HG03460 (cell line): ENCODE results near the gene KCNC3.

Source experiments
- ATAC-seq: cut with Tn5 transposase; IDR thresholded peaks from one replicate; pipeline ENCODE4 v1.9.1; 2021; ENCODE audit not compliant: unreplicated experiment

Gene KCNC3

DNA sequence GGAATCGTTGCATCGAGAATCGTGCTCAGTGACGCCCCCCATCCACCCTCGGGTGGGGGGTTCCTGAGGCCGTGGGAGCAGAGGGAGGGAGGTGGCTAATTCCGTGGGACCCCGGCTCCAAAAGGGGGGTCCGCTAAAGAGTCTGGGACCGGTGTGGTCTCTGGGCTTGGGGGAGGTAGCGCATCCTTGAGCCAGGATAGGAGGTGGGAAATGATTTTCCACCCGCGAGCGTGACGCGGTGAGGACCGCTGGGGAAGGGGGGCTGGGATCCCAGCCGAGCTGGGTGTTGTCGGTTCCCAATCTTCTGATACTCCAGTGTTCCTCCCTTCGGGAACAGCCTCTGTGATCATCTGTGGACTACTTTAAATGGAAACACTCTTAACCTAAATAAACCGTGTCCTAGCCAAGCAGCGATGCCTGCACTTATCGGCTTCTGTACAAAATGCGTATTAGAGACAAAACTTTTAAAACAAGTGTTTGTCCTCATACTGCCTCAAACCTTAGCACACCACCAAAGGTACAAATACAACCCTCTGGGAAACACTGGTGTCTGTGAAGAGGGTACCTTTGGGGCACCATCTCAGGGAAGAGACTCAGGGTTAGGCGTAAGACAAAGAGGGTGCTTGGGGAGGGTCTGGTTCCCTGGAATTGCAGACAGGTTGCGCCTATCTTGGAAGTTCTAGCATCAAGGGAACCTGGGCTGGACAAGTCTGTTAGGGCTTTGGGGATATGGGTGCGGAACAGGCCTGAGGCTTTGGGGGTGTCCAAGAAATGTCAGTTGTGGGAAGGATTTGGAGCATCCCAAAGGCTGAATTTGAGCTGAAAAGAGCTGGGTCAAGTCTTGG lies 16.0 kb downstream of the KCNC3 start:
- no peak for ATAC-seq

DNA sequence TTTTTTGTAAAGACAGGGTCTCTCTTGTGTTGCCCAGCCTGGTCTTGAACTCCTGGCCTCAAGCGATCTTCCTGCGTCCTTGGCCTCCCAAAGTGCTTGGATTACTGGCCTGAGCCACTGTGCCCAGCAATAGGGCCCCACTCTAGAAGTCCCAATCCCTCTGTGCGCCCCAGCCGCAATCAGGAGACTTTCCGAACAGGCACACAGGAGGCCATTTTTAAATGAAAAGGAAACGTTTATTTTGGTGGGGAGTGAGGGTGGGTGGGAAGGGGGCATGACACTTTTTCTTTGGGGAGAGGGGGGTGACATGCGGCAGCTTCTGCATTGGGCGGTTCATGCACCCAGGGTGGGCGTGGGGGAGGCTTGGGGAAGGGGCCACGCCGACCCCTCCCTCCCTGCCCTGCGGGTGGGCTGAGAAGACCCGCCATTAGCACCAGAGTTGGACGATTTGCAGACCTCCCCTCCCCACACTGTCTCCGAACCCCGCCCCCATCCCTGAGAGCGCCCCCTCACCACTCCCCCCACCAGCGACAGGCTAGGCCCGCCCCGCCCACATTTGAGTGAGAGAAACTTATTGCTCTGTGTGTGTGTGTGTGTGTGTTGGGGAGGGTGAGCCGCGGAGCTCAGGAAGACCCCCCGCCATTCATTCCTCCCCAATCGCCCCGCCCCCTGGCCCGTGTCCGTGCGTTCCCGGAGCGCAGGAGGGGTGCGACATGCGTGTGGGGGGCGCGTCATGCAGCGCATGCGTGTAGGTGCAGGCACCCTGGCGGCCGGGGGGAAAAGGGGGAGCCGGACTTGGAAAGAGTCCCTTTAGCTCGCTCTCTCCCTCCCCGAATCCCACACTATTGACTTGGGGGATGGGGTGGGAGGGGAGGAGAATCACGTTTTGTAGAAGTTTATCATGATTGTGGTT lies 17.2 kb downstream of the KCNC3 start:
- ATAC-seq = no peak

DNA sequence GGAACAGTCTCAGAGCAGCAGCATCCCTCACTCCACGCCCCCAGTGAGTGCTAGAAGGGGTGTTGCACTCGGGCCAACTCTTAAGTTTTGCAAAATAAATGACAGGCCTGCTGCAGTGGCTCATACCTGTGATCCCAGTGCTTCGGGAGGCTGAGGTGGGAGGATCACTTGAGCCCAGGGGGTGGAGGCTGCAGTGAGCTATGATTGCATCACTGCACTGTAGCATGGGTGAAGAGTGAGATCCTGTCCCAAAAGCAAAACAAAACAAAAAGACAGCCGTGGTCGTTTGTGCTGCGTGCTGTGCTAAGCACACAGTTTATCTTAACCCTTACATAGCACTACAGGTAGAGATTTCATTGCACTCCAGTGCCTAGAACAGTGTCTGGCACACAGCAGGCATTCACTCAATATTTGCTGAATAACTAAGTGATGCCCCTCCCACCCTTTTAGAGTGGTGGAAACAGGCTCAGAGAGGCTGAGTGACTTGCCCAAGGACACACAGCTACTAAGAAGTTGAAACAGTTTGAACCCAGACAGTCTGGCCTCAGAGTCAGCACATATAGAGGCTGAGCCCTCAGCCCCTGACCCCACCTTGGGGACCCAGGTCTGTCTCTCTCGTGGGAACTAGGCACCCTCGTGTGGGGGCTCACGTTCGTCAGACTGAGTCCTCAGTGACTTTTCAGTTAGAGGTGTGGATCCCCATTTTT lies 18.3 kb downstream of the KCNC3 start:
- no peak for ATAC-seq

DNA sequence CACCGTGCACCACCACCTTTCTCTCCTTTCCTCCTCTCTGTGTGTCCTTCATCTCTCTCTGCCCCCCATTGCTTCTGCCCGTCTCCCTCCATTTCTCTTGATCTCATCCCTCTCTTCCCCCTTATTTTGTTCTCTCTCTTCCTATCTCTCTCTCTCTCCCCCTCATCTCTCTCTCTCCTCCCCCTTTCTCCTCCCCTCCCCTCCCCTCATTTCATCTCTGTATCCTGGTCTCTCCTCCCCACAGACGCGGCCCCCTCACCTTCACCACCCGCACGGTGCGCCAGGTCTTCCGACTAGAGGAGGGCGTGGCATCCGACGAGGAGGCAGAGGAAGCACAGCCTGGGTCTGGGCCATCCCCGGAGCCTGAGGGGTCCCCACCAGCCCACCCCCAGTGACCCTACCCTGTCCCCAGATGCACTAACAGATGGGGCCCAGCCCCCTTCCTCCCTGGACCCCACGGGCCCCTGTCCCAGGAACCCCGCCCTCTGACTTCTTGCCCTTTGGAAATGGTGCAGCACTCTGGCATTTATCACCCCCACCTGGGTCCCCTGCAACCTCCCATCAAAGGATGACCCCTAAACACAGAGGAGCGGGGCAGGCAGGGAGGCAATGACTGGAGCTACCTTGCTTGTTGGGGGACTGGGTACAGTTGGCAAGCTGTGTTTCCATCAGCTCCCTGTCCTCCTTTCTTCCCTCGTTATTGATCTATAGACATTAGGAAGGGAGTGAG lies 19.6 kb downstream of the KCNC3 start:
- ATAC-seq = no peak

DNA sequence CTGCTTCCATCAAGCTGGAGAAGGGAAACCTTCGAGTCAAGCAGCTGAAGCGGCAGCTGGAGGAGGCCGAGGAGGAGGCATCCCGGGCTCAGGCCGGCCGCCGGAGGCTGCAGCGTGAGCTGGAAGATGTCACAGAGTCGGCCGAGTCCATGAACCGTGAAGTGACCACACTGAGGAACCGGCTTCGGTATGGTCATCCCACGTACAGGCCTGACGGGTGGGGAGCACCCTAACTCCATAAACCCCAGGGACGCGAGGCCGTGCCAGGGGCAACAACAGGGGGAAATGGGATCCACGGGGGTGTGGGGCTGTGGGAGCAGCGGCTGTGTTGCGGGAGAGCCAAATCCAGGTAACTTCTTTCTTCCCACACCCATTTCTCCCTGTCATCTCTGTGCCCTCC lies 20.2 kb downstream of the KCNC3 start:
- no peak for ATAC-seq

DNA sequence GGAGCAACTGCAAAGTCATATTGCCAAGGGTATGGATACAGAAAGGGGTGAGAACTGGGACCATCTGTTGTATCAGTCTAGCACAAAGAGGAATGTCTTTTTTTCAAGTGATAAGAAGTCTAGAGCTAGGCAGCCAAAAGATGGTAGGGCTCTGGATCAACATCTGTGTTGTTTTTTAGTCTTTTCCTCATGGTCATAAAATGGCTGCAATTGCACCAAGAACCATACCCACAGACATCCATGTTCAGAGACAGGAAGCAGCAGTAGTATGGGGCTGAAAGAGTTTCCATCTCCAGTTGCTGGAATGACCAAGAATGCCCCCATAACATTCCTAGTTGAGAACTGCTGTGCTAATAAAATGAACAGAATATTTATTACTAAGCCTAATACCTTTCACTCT lies 25.6 kb downstream of the KCNC3 start:
- no peak for ATAC-seq

DNA sequence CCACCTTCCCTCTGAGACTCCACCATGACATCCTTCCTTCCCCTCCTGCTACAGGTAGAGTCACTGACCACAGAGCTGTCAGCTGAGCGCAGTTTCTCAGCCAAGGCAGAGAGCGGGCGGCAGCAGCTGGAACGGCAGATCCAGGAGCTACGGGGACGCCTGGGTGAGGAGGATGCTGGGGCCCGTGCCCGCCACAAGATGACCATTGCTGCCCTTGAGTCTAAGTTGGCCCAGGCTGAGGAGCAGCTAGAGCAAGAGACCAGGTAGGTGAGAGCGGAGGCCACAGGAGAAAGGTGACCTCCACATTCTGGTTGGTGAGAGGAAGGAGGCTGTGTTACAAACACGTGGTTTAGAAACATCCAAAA lies 27.6 kb downstream of the KCNC3 start:
- ATAC-seq = no peak

DNA sequence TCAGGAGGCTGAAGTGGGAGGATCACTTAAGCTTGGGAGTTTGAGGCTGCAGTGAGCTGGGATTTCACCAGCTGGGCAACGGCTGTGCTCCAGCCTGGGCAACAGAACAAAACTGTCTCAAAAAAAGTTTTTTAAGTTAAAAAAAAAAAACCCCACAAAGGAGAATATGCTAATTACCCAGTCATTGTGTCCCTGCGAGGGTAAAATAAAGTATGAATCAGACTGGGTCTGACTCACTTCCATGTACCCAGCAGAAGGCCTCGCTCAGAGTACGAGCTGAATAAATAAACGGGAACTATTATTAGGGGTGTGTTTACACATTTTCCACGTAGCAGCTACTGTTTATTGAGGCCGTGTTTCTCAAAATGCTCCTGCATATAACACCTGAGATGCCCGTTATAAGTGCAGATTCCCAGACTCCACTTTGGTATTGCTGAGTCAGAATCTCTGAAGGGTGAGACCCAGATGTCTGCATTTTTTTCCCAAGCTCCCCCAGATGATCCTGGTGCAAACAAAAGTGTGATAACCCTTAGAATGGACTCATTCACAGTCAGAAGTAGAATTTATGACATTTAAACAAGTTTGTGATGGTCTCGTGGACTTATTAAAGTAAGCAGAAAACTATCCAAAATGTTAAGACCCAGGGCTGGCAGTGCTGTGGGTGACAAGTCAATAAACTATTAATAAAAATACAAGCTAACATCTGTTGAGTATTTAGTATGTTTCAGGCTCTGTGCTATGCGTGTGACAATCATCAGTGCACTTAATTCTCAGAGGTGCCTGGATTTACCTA lies 28.2 kb downstream of the KCNC3 start:
- ATAC-seq = no peak

DNA sequence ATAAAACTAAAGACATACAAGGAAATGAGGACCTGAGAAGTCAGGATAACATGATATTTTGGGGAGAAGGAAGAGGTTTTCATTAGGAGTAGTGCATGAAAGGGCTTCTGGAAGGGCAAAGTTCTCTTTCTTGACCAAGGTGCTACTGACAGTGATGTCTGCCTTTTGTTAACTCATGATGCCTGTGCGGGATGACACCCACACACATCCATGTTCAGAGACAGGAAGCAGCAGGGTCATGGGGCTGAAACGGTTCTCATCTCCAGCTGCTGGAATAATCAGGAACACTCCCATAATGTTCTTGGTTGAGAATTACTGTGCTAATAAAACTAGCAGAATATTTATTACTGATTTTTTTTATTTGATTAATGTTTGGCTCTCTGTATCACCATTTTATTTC lies 29.1 kb downstream of the KCNC3 start:
- no peak for ATAC-seq

DNA sequence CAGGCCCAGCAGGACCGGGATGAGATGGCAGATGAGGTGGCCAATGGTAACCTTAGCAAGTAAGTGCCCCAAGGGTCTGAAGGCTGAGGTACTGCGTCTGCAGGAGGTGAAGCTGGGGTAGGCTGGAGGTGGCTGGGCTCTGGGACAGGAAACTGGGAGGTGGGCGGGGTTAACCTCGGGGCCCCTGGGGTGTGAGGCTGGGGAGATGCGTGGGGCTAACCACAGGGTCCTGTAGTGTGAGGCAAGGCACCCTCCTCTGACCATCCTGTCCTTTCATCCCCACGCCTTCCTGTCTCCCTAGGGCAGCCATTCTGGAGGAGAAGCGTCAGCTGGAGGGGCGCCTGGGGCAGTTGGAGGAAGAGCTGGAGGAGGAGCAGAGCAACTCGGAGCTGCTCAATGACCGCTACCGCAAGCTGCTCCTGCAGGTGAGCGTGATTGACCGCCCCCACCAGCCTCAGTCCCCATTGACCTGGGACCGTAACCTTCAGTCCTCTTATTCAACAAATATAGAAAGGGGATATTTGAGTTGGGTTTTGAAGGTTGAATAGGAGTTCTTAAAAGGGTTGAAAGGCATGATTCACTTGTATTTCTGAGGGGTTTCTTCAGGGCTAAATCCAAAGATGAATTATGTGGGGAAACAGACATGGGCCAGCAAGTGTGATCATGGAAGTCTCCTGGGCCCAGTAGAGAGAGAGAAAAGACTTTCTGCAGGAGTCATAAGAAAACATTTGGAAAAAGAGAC lies 35.7 kb downstream of the KCNC3 start:
- ATAC-seq = no peak

DNA sequence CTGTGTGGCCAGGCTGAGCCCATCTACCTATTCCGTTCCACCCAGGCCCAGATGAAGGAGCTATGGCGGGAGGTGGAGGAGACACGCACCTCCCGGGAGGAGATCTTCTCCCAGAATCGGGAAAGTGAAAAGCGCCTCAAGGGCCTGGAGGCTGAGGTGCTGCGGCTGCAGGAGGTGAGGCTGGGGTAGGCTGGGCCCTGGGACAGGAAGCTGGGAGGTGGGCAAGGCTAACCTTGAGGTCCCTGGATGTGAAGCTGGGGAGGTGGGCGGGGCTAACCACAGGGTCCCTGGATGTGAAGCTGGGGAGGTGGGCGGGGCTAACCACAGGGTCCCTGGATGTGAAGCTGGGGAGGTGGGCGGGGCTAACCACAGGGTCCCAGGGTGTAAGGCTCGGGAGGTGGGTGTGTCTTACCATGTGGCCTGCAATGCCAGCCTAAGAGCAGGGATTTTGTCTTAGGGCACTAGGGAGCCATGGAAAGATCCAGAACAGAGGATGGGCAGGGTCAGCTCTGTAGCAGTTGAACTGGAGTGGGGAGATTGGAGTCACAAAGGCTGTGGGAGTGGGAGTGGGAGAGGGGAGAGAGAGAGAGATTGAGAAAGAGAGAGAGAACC lies 36.9 kb downstream of the KCNC3 start:
- ATAC-seq = no peak

DNA sequence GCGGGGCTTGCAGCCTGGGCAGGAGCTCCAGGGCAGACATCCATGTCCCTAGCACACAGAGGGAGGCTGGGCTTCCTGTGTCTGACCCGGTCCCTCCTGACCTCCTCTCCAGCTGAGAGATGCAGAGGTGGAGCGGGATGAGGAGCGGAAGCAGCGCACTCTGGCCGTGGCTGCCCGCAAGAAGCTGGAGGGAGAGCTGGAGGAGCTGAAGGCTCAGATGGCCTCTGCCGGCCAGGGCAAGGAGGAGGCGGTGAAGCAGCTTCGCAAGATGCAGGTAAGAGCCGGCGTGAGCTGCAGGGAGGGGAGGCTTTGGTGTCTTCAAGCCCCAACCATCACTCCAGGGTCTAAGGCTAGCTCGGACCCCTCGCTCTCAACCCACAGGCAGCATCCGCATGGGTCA lies 38.4 kb downstream of the KCNC3 start:
- no peak for ATAC-seq

DNA sequence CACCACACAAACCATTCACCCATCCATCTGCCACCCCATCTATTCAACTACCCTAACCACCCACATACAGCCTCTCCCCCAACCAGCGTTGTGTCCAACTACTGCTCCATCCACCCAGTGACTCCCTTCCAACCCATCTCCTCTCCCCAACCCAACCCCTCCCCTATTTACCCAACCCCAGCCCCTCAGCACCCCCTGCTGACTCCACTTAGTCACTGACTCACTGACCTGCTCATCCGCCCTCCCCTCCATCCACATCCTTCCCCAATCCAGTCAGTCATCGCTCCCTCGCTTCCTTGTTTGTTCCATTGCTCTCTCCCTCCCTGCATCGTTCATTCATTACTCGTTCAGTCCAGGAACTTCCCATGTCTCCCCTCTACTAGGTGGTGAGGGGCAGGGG lies 39.2 kb downstream of the KCNC3 start:
- ATAC-seq = no peak

DNA sequence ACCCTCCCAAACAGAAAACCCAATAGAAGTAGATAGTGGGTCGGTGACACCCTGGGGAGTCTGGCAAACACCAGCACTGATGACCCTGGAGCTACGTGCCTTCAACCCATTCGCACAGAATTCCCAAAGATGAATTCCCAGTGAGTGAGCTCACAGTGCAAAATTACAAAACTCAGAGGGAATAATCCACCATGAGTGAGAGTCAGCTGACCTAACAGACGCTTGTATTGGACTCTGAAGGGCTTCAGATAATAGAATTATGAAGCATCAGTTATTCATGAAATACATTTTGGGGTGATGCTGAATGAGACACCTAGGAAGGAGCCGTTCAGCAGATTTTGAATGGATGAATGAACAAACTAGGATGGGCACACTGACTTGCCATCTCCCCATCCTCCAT lies 40.2 kb downstream of the KCNC3 start:
- ATAC-seq = no peak

DNA sequence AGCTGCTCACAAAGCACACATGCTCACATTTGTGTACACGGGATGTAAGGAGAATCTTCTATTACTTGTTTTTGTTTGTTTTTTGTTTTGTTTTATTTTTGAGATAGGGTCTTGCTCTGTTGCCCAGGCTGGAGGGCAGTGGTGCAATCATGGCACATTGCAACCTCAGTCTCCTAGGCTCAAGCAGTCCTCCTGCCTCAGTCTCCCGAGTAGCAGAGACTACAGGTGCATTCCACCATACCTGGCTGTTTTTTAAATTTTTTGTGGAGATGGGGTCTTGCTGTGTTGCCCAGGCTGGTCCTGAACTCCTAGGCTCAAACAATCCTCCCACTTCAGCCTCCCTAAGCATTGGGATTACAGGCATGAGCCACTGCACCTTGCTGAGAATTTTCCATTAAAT lies 41.8 kb downstream of the KCNC3 start:
- no peak for ATAC-seq

DNA sequence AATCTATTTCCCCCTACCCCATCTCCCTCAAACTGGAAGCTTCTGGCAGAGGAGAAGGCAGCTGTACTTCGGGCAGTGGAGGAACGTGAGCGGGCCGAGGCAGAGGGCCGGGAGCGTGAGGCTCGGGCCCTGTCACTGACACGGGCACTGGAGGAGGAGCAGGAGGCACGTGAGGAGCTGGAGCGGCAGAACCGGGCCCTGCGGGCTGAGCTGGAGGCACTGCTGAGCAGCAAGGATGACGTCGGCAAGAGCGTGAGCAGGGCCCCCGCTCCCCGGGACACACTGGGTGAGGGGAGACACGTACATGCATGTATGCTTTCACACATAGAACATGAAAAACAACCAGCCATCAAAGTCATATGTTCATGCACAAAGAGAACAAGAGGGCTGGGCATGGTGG lies 42.7 kb downstream of the KCNC3 start:
- ATAC-seq = no peak

DNA sequence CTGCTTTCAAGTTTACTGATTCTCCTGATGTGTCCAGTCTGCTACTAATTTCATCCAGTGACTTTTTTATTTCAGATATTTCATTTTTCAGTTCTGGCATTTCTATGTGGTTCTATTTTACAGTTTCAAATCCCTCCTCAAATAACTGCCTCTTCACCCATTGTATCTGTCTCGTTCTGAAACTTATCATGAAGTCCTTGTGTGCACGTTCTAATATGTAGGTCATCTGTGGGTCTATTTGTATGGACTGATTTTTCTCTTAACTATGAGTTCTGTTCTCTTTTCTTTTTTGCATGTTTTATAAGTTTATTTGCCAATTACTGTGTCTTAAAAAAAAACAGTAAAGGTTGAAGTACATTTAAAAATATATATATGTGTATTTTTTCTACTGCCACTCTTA lies 43.3 kb downstream of the KCNC3 start:
- ATAC-seq = no peak

DNA sequence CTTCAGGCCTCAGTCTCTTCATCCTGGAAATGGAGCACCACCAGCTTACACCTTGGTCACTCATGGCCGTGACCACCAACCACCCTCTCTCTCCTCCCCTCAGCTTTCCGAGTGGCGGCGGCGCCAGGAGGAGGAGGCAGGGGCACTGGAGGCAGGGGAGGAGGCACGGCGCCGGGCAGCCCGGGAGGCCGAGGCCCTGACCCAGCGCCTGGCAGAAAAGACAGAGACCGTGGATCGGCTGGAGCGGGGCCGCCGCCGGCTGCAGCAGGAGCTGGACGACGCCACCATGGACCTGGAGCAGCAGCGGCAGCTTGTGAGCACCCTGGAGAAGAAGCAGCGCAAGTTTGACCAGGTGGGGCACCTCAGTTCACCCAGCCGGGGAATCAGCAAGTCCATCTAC lies 47.7 kb downstream of the KCNC3 start:
- ATAC-seq = no peak

DNA sequence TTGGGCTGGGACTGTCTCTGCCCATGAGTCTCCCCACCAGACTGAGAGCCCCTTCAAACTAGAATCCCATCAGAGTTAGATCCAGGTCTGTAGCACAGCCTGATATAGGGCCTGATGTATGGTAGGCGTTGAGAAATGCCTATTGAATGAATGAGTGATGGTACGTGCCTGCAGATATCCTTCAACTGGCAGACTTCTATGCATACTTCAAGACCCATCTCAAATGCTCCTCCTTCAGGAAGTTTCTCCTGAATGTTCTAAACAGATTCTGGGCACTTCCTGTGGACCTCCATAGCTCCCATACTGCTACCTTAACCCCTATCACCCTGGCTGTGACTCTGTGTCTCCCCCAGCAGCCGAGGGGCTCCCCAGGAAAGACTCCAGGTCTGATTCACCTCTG lies 48.2 kb downstream of the KCNC3 start:
- no peak for ATAC-seq
